Mesodermal cell (in vitro differentiated cells): ENCODE data around the gene ADAM12. TPM values are rescaled to one million over a fixed set of nuclear protein-coding genes. Genes with fewer than 3 reads are reported as not detected.

Experiments used
- H3K27ac ChIP-seq: 2 replicates; pipeline ENCODE4 v1.7.0; 2013; ENCODE audit warnings: mild to moderate bottlenecking, low read depth, low read length, moderate library complexity; ENCODE audit not compliant: severe bottlenecking
- H3K36me3 ChIP-seq: 2 replicates; pipeline ENCODE4 v1.7.1; 2013; ENCODE audit warnings: mild to moderate bottlenecking, low read length, moderate library complexity; ENCODE audit not compliant: control insufficient read depth, insufficient read depth
- H3K4me1 ChIP-seq: one replicate; pipeline ENCODE4 v1.7.1; 2013; ENCODE audit warnings: mild to moderate bottlenecking, low read length; ENCODE audit not compliant: insufficient read depth, control insufficient read depth, poor library complexity, severe bottlenecking
- H3K4me3 ChIP-seq: 2 replicates; pipeline ENCODE4 v1.7.0; 2013; ENCODE audit warnings: low read length, control low read depth, mild to moderate bottlenecking; ENCODE audit not compliant: insufficient read depth, poor library complexity, severe bottlenecking; ENCODE audit errors: extremely low read depth
- H3K9me3 ChIP-seq: 2 replicates; pipeline ENCODE4 v1.7.1; 2013; ENCODE audit warnings: mild to moderate bottlenecking, low read length, moderate library complexity; ENCODE audit not compliant: control insufficient read depth
- WGBS, 2 experiments: methylation state at CpG; one replicate each; pipeline ENCODE4 v1.1.5; 2013; ENCODE audit warnings: missing lambda C conversion rate in 2 of 2; ENCODE audit not compliant: insufficient coverage in 2 of 2; 5-methylcytosine and 5-hydroxymethylcytosine counted together
- polyA plus RNA-seq, 2 experiments: library from polyadenylated mRNA; stranded (reverse); fragments of 50-300 nt; gene quantifications; one replicate each; pipeline ENCODE4 v1.2.3, GENCODE V29; 2013

The ADAM12 gene, protein sequence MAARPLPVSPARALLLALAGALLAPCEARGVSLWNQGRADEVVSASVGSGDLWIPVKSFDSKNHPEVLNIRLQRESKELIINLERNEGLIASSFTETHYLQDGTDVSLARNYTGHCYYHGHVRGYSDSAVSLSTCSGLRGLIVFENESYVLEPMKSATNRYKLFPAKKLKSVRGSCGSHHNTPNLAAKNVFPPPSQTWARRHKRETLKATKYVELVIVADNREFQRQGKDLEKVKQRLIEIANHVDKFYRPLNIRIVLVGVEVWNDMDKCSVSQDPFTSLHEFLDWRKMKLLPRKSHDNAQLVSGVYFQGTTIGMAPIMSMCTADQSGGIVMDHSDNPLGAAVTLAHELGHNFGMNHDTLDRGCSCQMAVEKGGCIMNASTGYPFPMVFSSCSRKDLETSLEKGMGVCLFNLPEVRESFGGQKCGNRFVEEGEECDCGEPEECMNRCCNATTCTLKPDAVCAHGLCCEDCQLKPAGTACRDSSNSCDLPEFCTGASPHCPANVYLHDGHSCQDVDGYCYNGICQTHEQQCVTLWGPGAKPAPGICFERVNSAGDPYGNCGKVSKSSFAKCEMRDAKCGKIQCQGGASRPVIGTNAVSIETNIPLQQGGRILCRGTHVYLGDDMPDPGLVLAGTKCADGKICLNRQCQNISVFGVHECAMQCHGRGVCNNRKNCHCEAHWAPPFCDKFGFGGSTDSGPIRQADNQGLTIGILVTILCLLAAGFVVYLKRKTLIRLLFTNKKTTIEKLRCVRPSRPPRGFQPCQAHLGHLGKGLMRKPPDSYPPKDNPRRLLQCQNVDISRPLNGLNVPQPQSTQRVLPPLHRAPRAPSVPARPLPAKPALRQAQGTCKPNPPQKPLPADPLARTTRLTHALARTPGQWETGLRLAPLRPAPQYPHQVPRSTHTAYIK
- 16.4 TPM for polyA plus RNA-seq (2013, experiment 1 of 2)
- polyA plus RNA-seq (2013, experiment 2 of 2), result 16.7 TPM

- H3K4me1 ChIP-seq, result peaks cover 27% of the 10 kb centered on the region
- no peak within 1 kb of the TSS for H3K27ac ChIP-seq
- peaks cover 11% of the 10 kb centered on the region for H3K9me3 ChIP-seq
- H3K4me3 ChIP-seq, result peak within 1 kb of the TSS; percentile 43
- no peaks in the 10 kb centered on the region for H3K36me3 ChIP-seq
- 3 to 5% methylated on average over 104 to 109 of the region's 127 CpGs for WGBS, 2 experiments
Observed at GRCh38 chr10:126387931-126388911, at the start of gene ADAM12. TSS of gene ADAM12 (minus strand) at chr10:126388477. CDS start at chr10:126388145, 332 bp downstream.

- H3K4me3 ChIP-seq, result no peak overlapping the region
- no peaks in the 10 kb centered on the region for H3K4me1 ChIP-seq
- 100% methylated on average over 2 of the region's 2 CpGs for WGBS, 2 experiments
- no peaks in the 10 kb centered on the region for H3K9me3 ChIP-seq
- H3K27ac ChIP-seq, result no peak overlapping the region
- H3K36me3 ChIP-seq, result no peaks in the 10 kb centered on the region
Observed at GRCh38 chr10:126437635-126438406, 49.5 kb upstream of the ADAM12 start.

- WGBS, 2 experiments, result 81 to 88% methylated on average over 1 to 4 of the region's 5 CpGs
- H3K36me3 ChIP-seq, result no peaks in the 10 kb centered on the region
- H3K9me3 ChIP-seq, result no peaks in the 10 kb centered on the region
- H3K4me1 ChIP-seq, result no peaks in the 10 kb centered on the region
- H3K4me3 ChIP-seq, result no peak overlapping the region
- H3K27ac ChIP-seq, result no peak overlapping the region
Observed at GRCh38 chr10:126434235-126434634, 46.0 kb upstream of the ADAM12 start.

DNA sequence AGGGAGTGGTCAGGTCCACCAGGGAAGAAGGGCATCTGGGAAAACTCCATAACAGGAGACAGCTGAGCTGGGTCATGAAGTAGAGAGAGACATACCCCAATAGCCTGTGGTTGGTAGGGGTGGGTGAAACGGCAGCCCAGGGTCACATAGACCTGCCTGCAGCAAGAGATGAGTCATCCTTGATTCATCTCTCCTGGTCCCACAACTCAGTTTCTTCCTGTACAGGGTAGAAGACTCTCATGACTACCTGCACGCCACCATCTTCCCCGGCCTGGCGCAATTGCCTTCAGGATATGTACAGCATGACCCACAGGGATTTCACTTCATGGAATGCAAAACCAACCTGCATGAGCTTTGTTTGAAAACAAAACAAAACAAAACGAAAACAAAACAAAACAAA is 45.1 kb upstream of the ADAM12 start:
- Histone ChIP-seq H3K4me1 (no peaks in the 10 kb centered on the region), H3K9me3 (no peaks in the 10 kb centered on the region), H3K4me3 (no peak overlapping the region), H3K36me3 (no peaks in the 10 kb centered on the region), H3K27ac (no peak overlapping the region)
- WGBS, 2 experiments, result 91% methylated on average over 3 to 4 of the region's 5 CpGs

- H3K36me3 ChIP-seq, result no peaks in the 10 kb centered on the region
- 87 to 95% methylated on average over 5 to 7 of the region's 7 CpGs for WGBS, 2 experiments
- H3K9me3 ChIP-seq, result no peaks in the 10 kb centered on the region
- no peak overlapping the region for H3K4me3 ChIP-seq
- H3K27ac ChIP-seq, result no peak overlapping the region
- H3K4me1 ChIP-seq, result no peaks in the 10 kb centered on the region
Observed at GRCh38 chr10:126432507-126432906, 44.2 kb upstream of the ADAM12 start.

- Histone ChIP-seq H3K4me3 (no peak overlapping the region), H3K36me3 (no peaks in the 10 kb centered on the region), H3K9me3 (no peaks in the 10 kb centered on the region), H3K4me1 (no peaks in the 10 kb centered on the region), H3K27ac (no peak overlapping the region)
- WGBS, 2 experiments, result 85 to 90% methylated on average over 2 of the region's 2 CpGs
Observed at GRCh38 chr10:126431816-126432215, 43.5 kb upstream of the ADAM12 start.

DNA sequence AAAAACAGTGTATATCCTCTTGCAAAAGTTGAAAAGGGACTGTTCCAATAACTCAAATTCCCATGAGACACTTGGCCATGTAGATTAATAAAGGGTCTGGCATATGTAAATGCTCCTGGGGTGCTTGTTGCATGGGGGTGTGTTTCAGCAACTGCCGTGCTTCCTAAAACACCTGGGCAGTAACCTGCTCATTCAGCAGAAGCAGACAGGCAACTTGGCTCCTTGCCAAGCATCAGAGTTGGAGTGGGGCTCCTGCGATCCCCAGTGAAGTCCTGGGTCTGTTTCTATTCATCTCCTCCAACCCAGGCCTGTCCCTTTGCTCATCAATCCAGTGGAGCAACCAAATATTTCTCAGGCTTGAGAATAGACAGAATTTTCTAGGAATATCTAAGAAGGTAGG is 42.2 kb upstream of the ADAM12 start:
- H3K4me3 ChIP-seq, result no peak overlapping the region
- WGBS, 2 experiments, result 92 to 100% methylated on average over 1 to 2 of the region's 2 CpGs

DNA sequence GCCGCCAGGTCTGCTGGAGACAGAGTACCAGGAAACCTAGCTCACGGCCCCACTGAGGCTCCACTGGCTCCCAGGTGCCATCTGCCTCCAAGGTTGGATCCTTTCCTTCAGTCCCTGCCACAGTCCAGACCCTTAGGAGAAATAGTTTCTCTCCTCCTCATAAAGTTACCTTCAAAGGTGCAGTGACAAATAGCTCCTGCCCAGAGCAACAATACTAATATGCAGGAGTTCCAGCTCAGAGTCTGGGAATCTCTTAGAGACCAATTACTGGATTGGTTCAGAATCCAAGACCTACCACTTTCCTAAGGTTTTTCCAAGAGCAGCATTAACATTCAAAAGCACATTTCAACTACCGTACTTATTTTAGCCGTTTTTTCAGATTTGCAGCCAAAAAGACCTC is 41.0 kb upstream of the ADAM12 start:
- no peaks in the 10 kb centered on the region for H3K4me1 ChIP-seq
- no peaks in the 10 kb centered on the region for H3K36me3 ChIP-seq
- H3K27ac ChIP-seq, result no peak overlapping the region
- H3K4me3 ChIP-seq, result no peak overlapping the region
- WGBS, 2 experiments, result 88 to 100% methylated on average over 3 to 4 of the region's 4 CpGs
- peaks cover 3% of the 10 kb centered on the region for H3K9me3 ChIP-seq

More for the DNA sequence above, 42.2 kb upstream of the ADAM12 start:
- H3K4me1 ChIP-seq, result no peaks in the 10 kb centered on the region
- no peaks in the 10 kb centered on the region for H3K9me3 ChIP-seq
- no peak overlapping the region for H3K27ac ChIP-seq
- no peaks in the 10 kb centered on the region for H3K36me3 ChIP-seq

DNA sequence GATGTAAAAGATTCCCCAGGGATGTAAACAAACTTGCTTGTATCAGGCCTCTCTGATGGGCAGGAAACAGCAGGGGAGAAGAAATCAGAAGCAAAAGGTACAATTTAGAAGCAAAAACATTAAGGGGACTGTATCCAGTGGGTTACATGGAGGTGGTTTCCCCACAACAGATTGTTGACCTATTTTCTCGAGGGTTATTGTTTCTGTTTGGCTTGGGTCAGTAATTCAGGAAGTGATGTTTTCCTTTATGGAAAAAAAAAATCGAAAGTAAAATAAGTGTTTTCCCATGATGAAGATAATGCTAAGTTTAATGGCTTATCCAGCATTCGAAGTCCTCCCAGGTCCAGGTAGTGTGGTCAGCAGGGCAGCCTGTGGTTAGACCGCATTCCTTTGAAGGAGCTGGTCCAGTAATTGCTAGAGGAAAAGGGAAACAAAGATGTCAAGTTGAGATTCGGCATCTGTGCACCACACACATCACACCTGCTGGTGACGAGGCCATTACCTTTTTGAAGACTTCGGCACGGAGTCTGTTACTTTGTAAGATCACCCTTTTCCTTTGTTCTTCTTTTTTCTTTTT is 37.3 kb upstream of the ADAM12 start:
- Histone ChIP-seq H3K36me3 (no peaks in the 10 kb centered on the region), H3K4me3 (no peak overlapping the region), H3K9me3 (peaks cover 16% of the 10 kb centered on the region), H3K27ac (no peak overlapping the region), H3K4me1 (peaks cover 3% of the 10 kb centered on the region)
- 86 to 96% methylated on average over 5 to 8 of the region's 8 CpGs for WGBS, 2 experiments
